Measurements from ENCODE around the gene TENT5A. TPM values are rescaled to one million over a fixed set of nuclear protein-coding genes. Genes with fewer than 3 reads are reported as not detected.

Gene TENT5A
- total RNA-seq, 1 donor from 2014 or later = 23.0 TPM

- peak overlapping the region; percentile 88 for H3K27ac Mint-ChIP-seq
- peaks cover 40% of the 10 kb centered on the region for H3K4me1 Mint-ChIP-seq (ENCODE audit: unreplicated experiment)
- TF ChIP-seq CTCF (conservative IDR thresholded peaks at IDR 0.05) = no peak
Measured at GRCh38 chr6:81771097-81771496, 18.6 kb upstream of the TENT5A start.

GRCh38 chr6:81770381-81770780, 17.9 kb upstream of the TENT5A start:
- Mint-ChIP-seq H3K27ac (peak overlapping the region; percentile 88), H3K27me3 (no peaks in the 10 kb centered on the region), H3K4me3 (no peak overlapping the region), H3K36me3 (no peaks in the 10 kb centered on the region), H3K4me1 (ENCODE audit: unreplicated experiment) (peaks cover 43% of the 10 kb centered on the region), H3K9me3 (no peaks in the 10 kb centered on the region)
- no peak for TF ChIP-seq CTCF (conservative IDR thresholded peaks at IDR 0.05)
- DNase-seq (ENCODE audit: extremely low spot score, unreplicated experiment) = no peak

More at GRCh38 chr6:81771097-81771496, 18.6 kb upstream of the TENT5A start:
- Mint-ChIP-seq H3K4me3 (peak overlapping the region; percentile 10), H3K9me3 (no peaks in the 10 kb centered on the region), H3K36me3 (no peaks in the 10 kb centered on the region), H3K27me3 (no peaks in the 10 kb centered on the region)
- no peak for DNase-seq (ENCODE audit: extremely low spot score, unreplicated experiment)

GRCh38 chr6:81769824-81770223, 17.3 kb upstream of the TENT5A start:
- H3K4me1 Mint-ChIP-seq (ENCODE audit: unreplicated experiment) = peaks cover 43% of the 10 kb centered on the region
- no peak for DNase-seq (ENCODE audit: extremely low spot score, unreplicated experiment)
- no peaks in the 10 kb centered on the region for H3K27me3 Mint-ChIP-seq
- no peaks in the 10 kb centered on the region for H3K9me3 Mint-ChIP-seq
- peak overlapping the region; percentile 75 for H3K27ac Mint-ChIP-seq
- H3K36me3 Mint-ChIP-seq = no peaks in the 10 kb centered on the region
- no peak for TF ChIP-seq CTCF (conservative IDR thresholded peaks at IDR 0.05)
- H3K4me3 Mint-ChIP-seq = peak overlapping the region; percentile 65

GRCh38 chr6:81768150-81768942, 15.9 kb upstream of the TENT5A start:
- peak overlapping the region; percentile 61 for H3K27ac Mint-ChIP-seq
- H3K27me3 Mint-ChIP-seq = no peaks in the 10 kb centered on the region
- no peak for DNase-seq (ENCODE audit: extremely low spot score, unreplicated experiment)
- no peak overlapping the region for H3K4me3 Mint-ChIP-seq
- no peaks in the 10 kb centered on the region for H3K9me3 Mint-ChIP-seq
- peaks cover 43% of the 10 kb centered on the region for H3K4me1 Mint-ChIP-seq (ENCODE audit: unreplicated experiment)
- no peak for TF ChIP-seq CTCF (conservative IDR thresholded peaks at IDR 0.05)
- H3K36me3 Mint-ChIP-seq = no peaks in the 10 kb centered on the region

GRCh38 chr6:81767163-81767891, 14.8 kb upstream of the TENT5A start:
- no peaks in the 10 kb centered on the region for H3K36me3 Mint-ChIP-seq

More at GRCh38 chr6:81767163-81767891, 14.8 kb upstream of the TENT5A start:
- Mint-ChIP-seq H3K27ac (peak overlapping the region; percentile 61), H3K9me3 (no peaks in the 10 kb centered on the region), H3K4me1 (ENCODE audit: unreplicated experiment) (peaks cover 53% of the 10 kb centered on the region), H3K4me3 (peak overlapping the region; percentile 50), H3K27me3 (no peaks in the 10 kb centered on the region)
- no peak for DNase-seq (ENCODE audit: extremely low spot score, unreplicated experiment)
- no peak for TF ChIP-seq CTCF (conservative IDR thresholded peaks at IDR 0.05)

Data from type B pancreatic cell (in vitro differentiated cells).